ENCODE data around the gene CTBP2. TPM values are rescaled to one million over a fixed set of nuclear protein-coding genes. Genes with fewer than 3 reads are reported as not detected.

The CTBP2 gene
- total and polyA plus RNA-seq, 8 donors, result 21.3 to 169 (median 61.6) TPM

GRCh38 chr10:125156196-125156595 is 4.2 kb downstream of the CTBP2 start:
- intact Hi-C loops (cut with DNase I; ENCODE audit: low total_unique reads), result no loop called here
- 29 to 49% (median 35%) methylated on average over 3 of the region's 3 CpGs for WGBS, 5 donors
- no peaks in the 10 kb centered on the region for H3K9me3 ChIP-seq
- peak overlapping the region in 1 of 4 donors; percentile 5 for H3K4me3 ChIP-seq
- peaks cover 0 to under 1% (median 0%) of the 10 kb centered on the region in 4 donors for H3K36me3 ChIP-seq
- H3K4me1 ChIP-seq, result peaks cover 51 to 75% (median 65%) of the 10 kb centered on the region in 4 donors
- TF ChIP-seq CTCF (IDR thresholded peaks at IDR 0.05), result no peak
- TF ChIP-seq POLR2AphosphoS5 (IDR thresholded peaks at IDR 0.05), result no peak
- TF ChIP-seq POLR2A (IDR thresholded peaks at IDR 0.05), result no peak
- no peak for TF ChIP-seq EP300 (IDR thresholded peaks at IDR 0.05)
- DNase-seq, result no peak
- no peaks in the 10 kb centered on the region for H3K27me3 ChIP-seq
- H3K27ac ChIP-seq, result peak overlapping the region; percentile 80 to 100 (median 98)

GRCh38 chr10:125155101-125155500 is 5.3 kb downstream of the CTBP2 start:
- WGBS, 5 donors, result 12 to 23% (median 15%) methylated on average over 8 of the region's 8 CpGs
- intact Hi-C loops (cut with DNase I; ENCODE audit: low total_unique reads), result no loop called here
- Histone ChIP-seq H3K27ac (peak overlapping the region; percentile 78 to 100 (median 98)), H3K36me3 (peaks cover 0 to 4% (median 0%) of the 10 kb centered on the region in 4 donors), H3K4me1 (peaks cover 56 to 86% (median 74%) of the 10 kb centered on the region in 4 donors), H3K27me3 (no peaks in the 10 kb centered on the region), H3K4me3 (peak overlapping the region; percentile 0 to 7 (median 0)), H3K9me3 (no peaks in the 10 kb centered on the region)
- TF ChIP-seq EP300 (IDR thresholded peaks at IDR 0.05), result no peak
- no peak for DNase-seq

- intact Hi-C loops (cut with DNase I; ENCODE audit: low total_unique reads), result no loop called here
- no peaks in the 10 kb centered on the region for H3K9me3 ChIP-seq
- TF ChIP-seq EP300 (IDR thresholded peaks at IDR 0.05) (no peak), CTCF (IDR thresholded peaks at IDR 0.05) (no peak), POLR2AphosphoS5 (IDR thresholded peaks at IDR 0.05) (no peak), POLR2A (IDR thresholded peaks at IDR 0.05) (no peak)
- DNase-seq, result peak in 1 of 2 donors; percentile 61
- peaks cover 62 to 91% (median 79%) of the 10 kb centered on the region in 4 donors for H3K4me1 ChIP-seq
- H3K27me3 ChIP-seq, result no peaks in the 10 kb centered on the region
- H3K27ac ChIP-seq, result peak overlapping the region; percentile 89 to 100 (median 98)
- 5 to 15% (median 9%) methylated on average over 6 of the region's 6 CpGs for WGBS, 5 donors
- H3K4me3 ChIP-seq, result peak overlapping the region in 3 of 4 donors; percentile 0 to 7 (median 1)
- H3K36me3 ChIP-seq, result peaks cover 0 to 4% (median 0%) of the 10 kb centered on the region in 4 donors
Measured at GRCh38 chr10:125154529-125154928, 5.8 kb downstream of the CTBP2 start.

- Histone ChIP-seq H3K36me3 (peaks cover 0 to 4% (median 0%) of the 10 kb centered on the region in 4 donors), H3K4me3 (peak overlapping the region in 1 of 4 donors; percentile 40), H3K27ac (peak overlapping the region; percentile 85 to 100 (median 98)), H3K4me1 (peaks cover 68 to 98% (median 86%) of the 10 kb centered on the region in 4 donors), H3K9me3 (no peaks in the 10 kb centered on the region), H3K27me3 (no peaks in the 10 kb centered on the region)
- DNase-seq, result peak in 1 of 2 donors; percentile 58
- no peak for TF ChIP-seq CTCF (IDR thresholded peaks at IDR 0.05)
- no peak for TF ChIP-seq POLR2A (IDR thresholded peaks at IDR 0.05)
- TF ChIP-seq POLR2AphosphoS5 (IDR thresholded peaks at IDR 0.05), result no peak
- TF ChIP-seq EP300 (IDR thresholded peaks at IDR 0.05), result no peak
- WGBS, 5 donors, result 15 to 27% (median 20%) methylated on average over 8 to 9 of the region's 9 CpGs
- intact Hi-C loops (cut with DNase I; ENCODE audit: low total_unique reads), result no loop called here
Measured at GRCh38 chr10:125153703-125154490, 6.5 kb downstream of the CTBP2 start.

Data from stomach (tissue), 9 donors.